Trophoblast cell (in vitro differentiated cells and primary cell): ENCODE measurements around the gene CENPV.

Source experiments
- DNase-seq, 2 donors: peaks; one replicate each; pipeline ENCODE4 v3.0.0-alpha.2; 2016
- H2AFZ ChIP-seq: 2 replicates; pipeline ENCODE4 v1.6.1; 2013; ENCODE audit warnings: low read length, moderate library complexity, mild to moderate bottlenecking; ENCODE audit not compliant: insufficient read depth, poor library complexity
- H2AK5ac ChIP-seq: 2 replicates; pipeline ENCODE4 v1.6.1; 2013; ENCODE audit warnings: mild to moderate bottlenecking, low read length
- H2BK120ac ChIP-seq: 2 replicates; pipeline ENCODE4 v1.6.1; 2013; ENCODE audit warnings: low read length, mild to moderate bottlenecking, moderate library complexity; ENCODE audit not compliant: insufficient read depth, poor library complexity
- H2BK12ac ChIP-seq: 2 replicates; pipeline ENCODE4 v1.6.1; 2013; ENCODE audit warnings: mild to moderate bottlenecking, low read length, moderate library complexity
- H2BK5ac ChIP-seq: 2 replicates; pipeline ENCODE4 v1.6.1; 2013; ENCODE audit warnings: low read length, low read depth, moderate library complexity, mild to moderate bottlenecking; ENCODE audit not compliant: poor library complexity
- H3K14ac ChIP-seq: 2 replicates; pipeline ENCODE4 v1.6.1; 2013; ENCODE audit warnings: mild to moderate bottlenecking, low read length
- H3K18ac ChIP-seq: 2 replicates; pipeline ENCODE4 v1.6.1; 2013; ENCODE audit warnings: mild to moderate bottlenecking, low read length
- H3K23ac ChIP-seq: 2 replicates; pipeline ENCODE4 v1.6.1; 2013; ENCODE audit warnings: low read length
- H3K27ac ChIP-seq: 2 replicates; pipeline ENCODE4 v1.5.1; 2013; ENCODE audit warnings: low read depth, mild to moderate bottlenecking, inconsistent platforms, low read length, moderate library complexity
- H3K27me3 ChIP-seq: 2 replicates; pipeline ENCODE4 v1.6.1; 2013; ENCODE audit warnings: inconsistent platforms, mild to moderate bottlenecking, low read length, moderate library complexity; ENCODE audit not compliant: insufficient read depth
- H3K36me3 ChIP-seq, 2 experiments: 1 replicate in 1 of 2; 2 replicates in 1 of 2; pipeline ENCODE4 v1.6.1; 2013; ENCODE audit warnings: low read length in 2 of 2, mild to moderate bottlenecking in 2 of 2, moderate library complexity in 1 of 2; ENCODE audit not compliant: insufficient read depth in 2 of 2, control insufficient read depth in 1 of 2
- H3K4ac ChIP-seq: 2 replicates; pipeline ENCODE4 v1.6.1; 2013; ENCODE audit warnings: low read depth, mild to moderate bottlenecking, low read length, moderate library complexity
- H3K4me1 ChIP-seq, 2 experiments: 1 replicate in 1 of 2; 2 replicates in 1 of 2; pipeline ENCODE4 v1.6.1; 2013; ENCODE audit warnings: low read length in 2 of 2, mild to moderate bottlenecking in 2 of 2, moderate library complexity in 1 of 2; ENCODE audit not compliant: insufficient read depth in 2 of 2, control insufficient read depth in 1 of 2
- H3K4me2 ChIP-seq: 2 replicates; pipeline ENCODE4 v1.6.1; 2013; ENCODE audit warnings: inconsistent platforms, mild to moderate bottlenecking, low read length, moderate library complexity
- H3K4me3 ChIP-seq: 2 replicates; pipeline ENCODE4 v1.5.1; 2013; ENCODE audit warnings: mild to moderate bottlenecking, low read depth, low read length, inconsistent platforms
- H3K79me1 ChIP-seq: one replicate; pipeline ENCODE4 v1.6.1; 2013; ENCODE audit warnings: low read length
- H3K79me2 ChIP-seq: 2 replicates; pipeline ENCODE4 v1.6.1; 2013; ENCODE audit warnings: low read length, mild to moderate bottlenecking; ENCODE audit not compliant: control insufficient read depth, insufficient read depth, poor library complexity
- H3K9ac ChIP-seq: 2 replicates; pipeline ENCODE4 v1.6.1; 2013; ENCODE audit warnings: mild to moderate bottlenecking, low read length
- H3K9me3 ChIP-seq: 2 replicates; pipeline ENCODE4 v1.6.1; 2013; ENCODE audit warnings: low read depth, mild to moderate bottlenecking, control low read depth, inconsistent platforms, low read length; ENCODE audit not compliant: insufficient read depth
- H4K12ac ChIP-seq: 2 replicates; pipeline ENCODE4 v1.6.1; 2013; ENCODE audit warnings: low read depth, mild to moderate bottlenecking, low read length, moderate library complexity
- H4K8ac ChIP-seq: 2 replicates; pipeline ENCODE4 v1.6.1; 2013; ENCODE audit warnings: low read depth, mild to moderate bottlenecking, low read length, moderate library complexity
- H4K91ac ChIP-seq: one replicate; pipeline ENCODE4 v1.6.1; 2013; ENCODE audit warnings: low read depth, mild to moderate bottlenecking, low read length, moderate library complexity
- WGBS: extraction: QIAGEN DNeasy Blood & Tissue Kit; methylation state at CpG from one replicate; pipeline ENCODE4 v1.1.7; 2013; ENCODE audit warnings: missing lambda C conversion rate; ENCODE audit not compliant: insufficient read length, insufficient coverage; ENCODE audit errors: extremely low coverage; 5-methylcytosine and 5-hydroxymethylcytosine counted together

CENPV gene

GRCh38 chr17:16294560-16294959 is 58.7 kb downstream of the CENPV start:
- Histone ChIP-seq H4K8ac (no peak overlapping the region), H3K27me3 (no peaks in the 10 kb centered on the region), H2BK5ac (no peak overlapping the region), H2BK120ac (no peak overlapping the region), H2AFZ (no peak overlapping the region), H2BK12ac (no peak overlapping the region), H3K79me1 (no peaks in the 10 kb centered on the region), H3K36me3 (no peaks in the 10 kb centered on the region), H3K9me3 (no peaks in the 10 kb centered on the region), H3K4ac (no peak overlapping the region), H4K12ac (no peak overlapping the region), H3K9ac (no peak overlapping the region), H3K27ac (no peak overlapping the region), H3K79me2 (no peaks in the 10 kb centered on the region), H3K23ac (no peak overlapping the region), H3K18ac (no peak overlapping the region), H2AK5ac (no peak overlapping the region), H3K4me3 (peak overlapping the region; percentile 45), H4K91ac (no peak overlapping the region), H3K4me1 (no peaks in the 10 kb centered on the region), H3K4me2 (no peak overlapping the region), H3K14ac (no peak overlapping the region)
- no CpG with 5 or more reads among the region's 2 CpGs for WGBS
- DNase-seq = no peak

DNA sequence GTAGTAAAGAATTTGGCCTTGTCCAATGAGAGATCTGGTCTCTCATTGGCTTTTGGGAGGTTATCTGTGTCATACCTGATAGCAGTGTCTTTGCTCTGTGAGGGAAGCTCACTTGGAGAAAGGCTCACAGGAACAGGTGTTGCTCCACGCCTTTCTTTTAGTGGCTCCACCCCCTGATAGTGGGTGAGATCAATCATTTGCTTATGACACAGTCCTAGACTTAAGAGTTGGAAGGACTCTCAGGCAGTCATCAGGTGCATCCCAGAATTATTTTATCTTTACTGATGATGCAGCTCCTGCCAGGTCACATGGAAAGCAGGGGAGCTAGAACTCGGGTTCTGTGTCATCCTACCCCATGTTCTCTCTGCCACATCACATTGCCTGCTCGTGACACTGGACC is 59.3 kb downstream of the CENPV start:
- H3K4me1 ChIP-seq = no peaks in the 10 kb centered on the region
- WGBS = no CpG with 5 or more reads among the region's 3 CpGs

More for the DNA sequence above, 59.3 kb downstream of the CENPV start:
- Histone ChIP-seq H3K9ac (no peak overlapping the region), H3K27ac (no peak overlapping the region), H3K14ac (no peak overlapping the region), H4K8ac (no peak overlapping the region), H3K4me3 (no peak overlapping the region), H4K12ac (no peak overlapping the region), H3K4ac (no peak overlapping the region), H2BK12ac (no peak overlapping the region), H3K79me1 (no peaks in the 10 kb centered on the region), H3K4me2 (no peak overlapping the region), H2BK5ac (no peak overlapping the region), H3K36me3 (no peaks in the 10 kb centered on the region), H2AFZ (no peak overlapping the region), H3K79me2 (no peaks in the 10 kb centered on the region), H3K23ac (no peak overlapping the region), H2BK120ac (no peak overlapping the region), H3K18ac (no peak overlapping the region), H3K9me3 (no peaks in the 10 kb centered on the region), H2AK5ac (no peak overlapping the region), H4K91ac (no peak overlapping the region), H3K27me3 (no peaks in the 10 kb centered on the region)
- no peak for DNase-seq
